ENCODE measurements around the gene MRPL17.
"Not testable (repeated sequence)": the region's sequence is repeated elsewhere in the genome, so short reads cannot be mapped to it uniquely, and the experiment has no call there.

MRPL17 gene

DNA sequence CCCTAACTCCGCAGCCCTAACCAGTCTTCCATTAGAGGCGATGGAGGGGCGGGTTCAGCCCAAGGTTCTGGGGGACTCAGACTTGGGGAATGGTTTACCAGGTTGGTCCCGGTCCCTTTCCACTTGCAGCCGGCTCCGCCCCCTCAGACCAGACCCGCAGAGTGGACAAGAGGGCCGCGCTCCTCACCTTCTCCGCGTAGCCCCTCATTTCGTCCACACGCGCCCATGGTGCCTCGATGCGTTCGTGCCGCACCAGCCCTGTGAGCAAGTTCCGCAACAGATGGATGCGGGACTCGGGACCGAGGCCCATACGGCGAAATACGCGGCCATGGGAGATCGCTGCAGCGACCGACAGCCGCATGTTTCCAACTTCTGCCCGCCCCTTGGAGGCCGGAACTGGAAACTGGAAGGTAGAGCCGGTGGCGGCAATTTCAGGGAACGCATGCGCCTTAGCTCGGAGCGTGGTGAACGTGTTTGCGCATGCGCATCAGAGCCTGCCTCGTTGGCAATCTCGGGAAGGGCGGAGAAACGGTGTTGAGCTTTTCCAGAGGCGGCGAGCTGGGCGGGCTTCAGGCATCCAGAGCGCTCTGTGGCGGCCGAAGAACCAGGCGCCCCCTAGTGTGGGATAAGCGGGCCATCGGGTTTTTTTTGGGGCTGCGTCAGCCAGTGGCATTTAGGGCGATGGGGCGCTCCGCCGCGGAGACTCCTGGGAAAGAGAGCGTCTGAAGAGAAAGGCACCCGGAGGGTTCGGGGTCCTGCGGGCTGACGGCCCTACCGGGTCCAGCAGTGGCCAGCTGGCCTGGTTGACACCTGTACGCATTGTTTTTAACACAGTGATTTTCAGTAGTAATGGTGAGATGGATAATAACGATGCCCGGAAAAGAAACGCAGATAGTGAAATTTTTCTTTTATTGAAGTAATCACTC, at the start of gene MRPL17:
TSS of gene MRPL17 (minus strand) at position 405 of the 926 bp plus-strand sequence. CDS start at position 361, 44 bp downstream.
- FAIRE-seq, result peak; percentile 96
- peak; percentile 72 for DNase-seq (ENCODE audit: insufficient read length, low spot score)

DNA sequence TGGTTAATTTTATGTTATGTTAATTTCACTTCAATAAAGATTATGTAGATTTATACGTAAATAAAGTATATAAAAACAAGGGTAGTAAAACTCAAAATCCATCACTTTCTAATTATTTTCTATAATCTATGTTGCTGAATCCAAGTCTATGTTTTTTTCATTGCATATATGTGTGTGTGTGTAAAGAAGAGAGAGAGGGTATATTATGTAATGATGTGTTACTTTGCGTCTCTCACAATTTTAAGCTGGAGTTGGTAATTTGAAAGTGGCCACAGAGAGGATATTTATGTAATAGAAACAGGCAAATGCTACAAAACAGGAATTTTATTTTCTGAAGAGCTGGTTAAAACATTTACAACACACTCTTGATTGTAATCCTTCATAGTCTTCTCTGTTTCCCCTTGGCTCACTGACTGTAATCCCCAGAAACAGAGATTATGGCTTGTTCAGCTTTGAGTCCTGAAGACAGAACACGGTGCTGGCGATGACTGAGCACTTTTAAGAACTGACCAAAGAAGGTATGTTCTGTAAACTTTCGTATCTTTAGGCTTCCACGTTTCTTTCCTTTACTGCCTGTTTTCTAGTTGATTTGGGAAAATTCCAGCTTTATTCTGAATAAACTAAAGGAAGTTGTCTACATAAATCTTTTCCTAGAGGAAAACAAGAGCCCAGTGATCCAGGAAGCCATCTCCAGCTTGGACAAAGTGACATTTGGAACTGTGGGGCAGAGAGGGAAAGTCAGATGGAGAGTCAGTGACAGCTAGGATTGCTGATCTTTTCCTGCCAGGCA, 45.0 kb upstream of the MRPL17 start:
- no peak for DNase-seq (ENCODE audit: insufficient read length, low spot score)
- FAIRE-seq, result no peak

DNA sequence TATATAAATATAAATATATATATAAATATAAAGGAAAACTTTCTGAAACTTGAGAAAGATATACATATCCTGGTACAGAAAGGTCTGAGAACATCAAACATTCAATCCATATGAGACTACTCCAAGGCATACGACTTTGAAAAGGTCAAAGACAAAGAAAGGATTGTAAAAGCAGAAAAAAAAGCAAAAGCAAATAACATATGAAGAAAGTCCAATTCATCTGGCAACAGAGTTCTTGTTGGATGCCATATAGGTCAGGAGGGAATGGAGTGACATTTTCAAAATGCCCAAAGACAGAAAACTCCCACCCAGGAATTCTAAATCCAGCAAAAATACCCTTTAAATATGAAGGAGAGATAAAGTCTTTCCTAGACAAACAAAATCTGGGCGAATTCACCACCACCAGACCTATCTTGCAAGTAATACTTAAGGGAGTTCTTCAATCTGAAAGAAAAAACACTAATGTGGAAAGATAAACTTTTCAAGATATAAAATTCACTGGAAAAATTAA, 42.3 kb upstream of the MRPL17 start:
- DNase-seq (ENCODE audit: insufficient read length, low spot score) (no peak), FAIRE-seq (no peak)

DNA sequence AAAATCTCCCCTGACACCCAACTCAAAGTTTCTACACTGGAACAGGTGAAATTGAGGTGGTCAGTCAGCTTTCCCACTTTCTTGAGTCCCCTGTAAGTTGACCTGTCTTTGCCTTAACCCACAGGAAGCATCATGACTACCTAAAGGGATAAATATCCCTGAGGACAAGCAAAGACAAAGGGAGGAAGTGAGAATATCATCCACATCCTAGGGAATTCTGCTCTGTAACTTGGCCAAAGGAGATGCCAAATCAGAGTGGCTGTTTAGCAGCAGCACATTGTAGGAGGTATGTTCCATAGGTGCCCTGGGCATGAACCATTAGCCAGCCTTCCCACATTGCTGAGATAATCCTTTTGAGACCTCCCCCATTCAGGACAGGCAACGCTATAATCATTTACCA, 40.9 kb upstream of the MRPL17 start:
- no peak for FAIRE-seq
- no peak for DNase-seq (ENCODE audit: insufficient read length, low spot score)

DNA sequence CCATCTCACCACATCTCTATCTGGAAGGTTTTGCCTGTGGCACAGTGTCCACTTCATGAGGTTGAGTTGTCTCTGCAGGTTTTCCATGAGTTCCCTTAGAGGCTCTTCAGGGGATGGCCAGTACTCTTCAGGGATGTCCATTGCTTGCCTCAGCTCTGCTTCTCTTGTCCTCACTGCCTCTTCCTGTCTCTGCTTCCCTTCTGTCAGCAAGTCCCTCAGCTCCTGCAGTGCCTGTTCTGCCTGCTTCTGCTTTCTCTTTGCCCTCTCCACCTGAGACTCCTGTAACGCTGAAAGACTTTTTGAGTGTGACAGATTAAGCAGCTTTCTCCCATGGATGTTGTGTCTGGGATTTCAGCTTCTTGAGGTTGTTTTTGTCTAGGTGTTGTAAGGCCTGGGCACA, 38.2 kb upstream of the MRPL17 start:
- DNase-seq (ENCODE audit: insufficient read length, low spot score) (no peak), FAIRE-seq (no peak)

DNA sequence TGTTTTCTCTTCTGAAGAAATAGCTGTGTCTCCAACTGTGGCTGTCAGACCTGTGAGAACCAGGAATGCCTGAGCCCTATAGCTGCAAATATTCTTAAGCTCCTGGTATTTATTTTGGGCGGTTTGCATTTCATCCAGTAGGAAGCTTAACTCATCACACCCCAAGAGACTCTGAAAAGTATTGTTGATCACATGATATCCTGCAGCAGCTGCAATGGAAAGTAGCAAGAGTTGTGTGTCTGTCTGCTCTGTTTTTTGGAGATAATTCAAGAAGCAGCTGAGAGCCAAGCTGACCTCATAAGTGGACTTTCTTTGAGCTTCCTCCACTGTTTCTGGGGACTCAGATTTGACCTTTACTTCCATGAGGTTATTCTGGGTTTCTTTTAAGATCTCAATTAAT, 36.4 kb upstream of the MRPL17 start:
- DNase-seq (ENCODE audit: insufficient read length, low spot score) (no peak), FAIRE-seq (no peak)

DNA sequence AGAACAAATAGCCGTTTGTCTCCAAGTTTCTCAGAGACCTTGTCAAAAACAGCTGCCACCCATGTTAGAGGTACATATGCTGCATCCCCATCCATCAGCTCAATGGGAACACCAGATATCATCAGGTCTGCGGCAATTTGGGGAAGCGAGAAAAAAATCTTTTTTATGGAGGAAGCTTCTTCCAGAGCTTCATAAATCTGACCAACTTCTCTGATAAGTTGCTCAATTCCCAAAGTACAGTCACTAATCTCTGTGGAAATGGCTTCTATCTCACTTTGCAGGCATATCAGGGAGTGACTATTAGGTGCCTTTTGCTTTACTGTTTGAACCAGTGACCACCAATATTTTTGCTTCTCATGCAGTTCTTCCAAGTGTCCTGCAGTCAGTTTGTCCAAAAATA, 34.3 kb upstream of the MRPL17 start:
- DNase-seq (ENCODE audit: insufficient read length, low spot score) (no peak), FAIRE-seq (no peak)

DNA sequence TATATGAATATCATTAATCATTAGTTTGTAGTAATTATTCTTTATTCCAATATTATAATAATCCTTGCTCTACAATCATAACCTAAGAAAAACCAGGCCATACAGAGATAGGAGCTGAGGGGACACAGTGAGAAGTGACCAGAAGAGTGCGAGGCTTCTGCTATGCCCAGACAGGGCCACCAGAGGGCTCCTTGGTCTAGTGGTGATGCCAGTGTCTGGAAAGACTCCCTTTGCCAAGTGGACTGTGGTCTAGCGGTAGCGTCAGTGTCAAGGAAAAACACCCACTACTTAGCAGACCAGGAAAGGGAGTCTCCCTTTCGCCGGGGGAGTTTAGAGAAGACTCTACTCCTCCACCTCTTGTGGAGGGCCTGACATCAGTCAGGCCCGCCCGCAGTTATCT, 28.4 kb upstream of the MRPL17 start:
- FAIRE-seq; DNase-seq (ENCODE audit: insufficient read length, low spot score): not testable (repeated sequence)

DNA sequence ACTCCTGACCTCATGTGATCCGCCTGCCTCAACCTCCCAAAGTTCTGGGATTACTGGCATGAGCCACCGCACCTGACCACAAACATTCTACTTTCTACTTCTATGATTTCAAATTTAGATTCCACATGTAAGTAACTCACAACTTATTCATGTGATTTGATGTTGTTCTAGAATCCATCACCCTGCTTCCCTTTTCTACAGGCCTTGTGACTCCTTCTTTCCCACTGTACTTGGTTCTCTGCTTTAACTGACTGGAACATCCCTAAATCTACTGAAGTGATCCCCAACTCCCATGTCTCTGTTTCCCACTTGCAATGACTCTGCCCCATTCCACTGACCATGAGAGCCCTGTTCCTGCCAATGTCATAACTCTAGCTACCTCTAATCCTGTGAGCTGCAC, 25.7 kb upstream of the MRPL17 start:
- no peak for DNase-seq (ENCODE audit: insufficient read length, low spot score)
- no peak for FAIRE-seq

DNA sequence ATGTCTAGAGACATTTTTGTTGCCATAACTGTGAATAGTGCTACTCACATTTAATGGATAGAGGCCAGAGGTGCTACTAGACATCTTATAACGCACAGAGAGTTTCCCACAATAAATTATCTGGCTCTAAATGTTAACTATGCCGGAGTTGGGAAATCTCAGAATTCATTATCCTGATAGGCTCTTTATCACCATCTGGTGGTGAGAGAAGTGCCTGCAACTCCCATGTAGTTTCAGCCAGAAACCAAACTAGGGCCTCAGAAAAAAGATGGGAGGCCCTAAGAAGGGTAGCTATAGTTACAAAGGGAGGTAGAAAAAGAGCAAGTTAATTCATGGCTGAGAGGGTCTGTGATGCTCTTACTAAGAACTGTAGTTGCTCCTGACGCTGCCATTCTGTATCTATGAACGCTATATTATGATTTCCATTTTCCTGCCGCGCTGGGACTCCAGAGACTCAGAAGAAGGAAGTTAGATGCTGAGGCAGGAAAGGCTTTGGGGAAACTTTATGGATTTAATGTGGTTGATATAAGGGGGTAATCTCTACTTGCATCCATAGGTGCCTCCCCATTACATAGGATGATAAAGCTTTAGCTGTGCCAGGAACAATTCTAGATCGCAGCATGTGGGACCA, 22.9 kb upstream of the MRPL17 start:
- peak; percentile 94 for FAIRE-seq
- peak; percentile 23 for DNase-seq (ENCODE audit: insufficient read length, low spot score)

DNA sequence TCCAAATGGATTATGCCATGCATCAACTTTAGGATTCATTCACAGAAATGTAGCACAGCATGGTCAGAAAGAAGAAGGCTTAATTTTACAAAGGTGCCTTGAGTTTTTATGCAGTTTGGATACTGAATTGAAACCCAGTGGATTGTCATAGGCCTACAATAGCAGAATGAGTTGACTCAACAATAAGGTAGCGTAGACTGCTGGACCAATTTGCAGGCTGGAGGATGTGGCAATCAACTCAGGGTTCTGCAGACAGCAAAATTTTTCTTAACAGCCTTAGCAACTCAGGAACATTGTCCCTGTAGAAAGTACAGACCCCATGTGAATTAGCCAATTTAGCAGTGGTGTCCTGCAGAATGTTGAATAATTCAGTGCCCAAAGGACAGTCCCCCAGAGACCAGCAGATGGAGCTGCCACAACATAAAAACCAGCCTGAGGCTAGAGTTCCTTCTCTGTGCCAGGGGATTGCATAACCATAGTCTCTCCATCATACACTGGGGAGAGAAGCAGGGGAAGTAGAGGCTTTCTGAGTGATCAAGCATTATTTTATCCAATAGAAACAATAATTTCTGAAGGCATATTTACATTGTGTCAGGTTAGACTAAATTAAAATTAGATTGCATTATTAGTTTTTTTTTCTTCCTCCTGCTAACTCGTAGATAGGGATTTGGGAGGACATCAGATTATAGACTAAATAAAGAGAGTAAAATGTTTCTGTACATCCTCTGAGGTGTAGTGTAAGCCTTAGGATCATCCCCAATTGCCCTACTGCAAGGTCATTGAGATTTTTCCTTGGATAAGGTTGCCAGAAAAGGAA, 20.3 kb upstream of the MRPL17 start:
- FAIRE-seq (peak; percentile 49), DNase-seq (ENCODE audit: insufficient read length, low spot score) (no peak)

DNA sequence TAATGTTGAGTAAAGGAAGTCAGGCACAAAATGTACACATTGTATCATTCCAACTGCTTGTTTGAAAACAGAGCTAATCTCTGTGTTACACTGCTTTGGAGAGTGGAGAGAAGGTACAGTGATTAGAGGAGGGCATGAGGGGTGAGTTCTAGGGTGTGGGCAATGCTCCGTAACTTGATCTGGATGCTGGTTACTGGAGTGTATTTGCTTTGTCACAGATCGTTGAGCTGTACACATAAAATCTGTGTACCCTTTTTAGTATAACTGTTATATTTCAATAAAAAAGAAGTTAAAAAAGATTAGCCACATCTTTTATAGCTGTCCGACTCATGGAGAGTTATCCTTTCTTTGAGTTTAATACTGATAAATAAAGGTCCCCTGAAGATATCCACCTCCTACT, 18.8 kb upstream of the MRPL17 start:
- not testable (repeated sequence) for DNase-seq (ENCODE audit: insufficient read length, low spot score); FAIRE-seq

DNA sequence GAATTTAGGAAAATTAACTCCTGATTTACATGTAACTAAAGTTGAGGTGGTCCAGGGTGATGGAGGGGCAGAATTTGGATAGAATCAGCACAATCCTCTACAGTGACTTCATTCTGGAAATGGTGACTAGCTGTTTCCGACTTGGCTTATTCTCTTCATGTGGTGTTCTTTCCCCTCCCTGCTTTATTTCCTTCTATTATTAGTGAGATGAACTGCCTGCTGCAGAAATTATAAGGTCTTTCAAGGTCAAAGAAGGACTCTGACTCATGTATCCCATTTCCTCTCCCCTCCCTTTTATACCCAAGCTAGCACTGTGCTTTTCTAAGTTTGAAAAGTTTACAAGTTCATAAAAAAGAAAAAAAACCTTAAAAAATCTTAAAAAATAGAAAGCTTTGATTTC, 12.2 kb upstream of the MRPL17 start:
- FAIRE-seq (no peak), DNase-seq (ENCODE audit: insufficient read length, low spot score) (no peak)

DNA sequence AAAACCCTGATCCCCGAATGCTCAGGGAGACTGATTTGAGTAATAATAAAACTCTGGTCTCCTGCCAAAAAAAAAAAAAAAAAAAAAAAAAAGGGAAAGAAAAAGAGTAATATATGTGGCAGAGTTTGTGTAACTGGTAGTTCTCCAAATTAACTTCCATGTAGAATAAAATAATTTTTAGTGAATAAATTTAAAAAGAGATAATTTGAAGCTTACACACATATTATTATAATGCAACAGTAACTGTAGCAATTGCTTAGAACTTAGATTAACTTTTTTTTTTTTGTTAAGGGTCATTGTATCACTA, 11.0 kb upstream of the MRPL17 start:
- FAIRE-seq (no peak), DNase-seq (ENCODE audit: insufficient read length, low spot score) (no peak)

DNA sequence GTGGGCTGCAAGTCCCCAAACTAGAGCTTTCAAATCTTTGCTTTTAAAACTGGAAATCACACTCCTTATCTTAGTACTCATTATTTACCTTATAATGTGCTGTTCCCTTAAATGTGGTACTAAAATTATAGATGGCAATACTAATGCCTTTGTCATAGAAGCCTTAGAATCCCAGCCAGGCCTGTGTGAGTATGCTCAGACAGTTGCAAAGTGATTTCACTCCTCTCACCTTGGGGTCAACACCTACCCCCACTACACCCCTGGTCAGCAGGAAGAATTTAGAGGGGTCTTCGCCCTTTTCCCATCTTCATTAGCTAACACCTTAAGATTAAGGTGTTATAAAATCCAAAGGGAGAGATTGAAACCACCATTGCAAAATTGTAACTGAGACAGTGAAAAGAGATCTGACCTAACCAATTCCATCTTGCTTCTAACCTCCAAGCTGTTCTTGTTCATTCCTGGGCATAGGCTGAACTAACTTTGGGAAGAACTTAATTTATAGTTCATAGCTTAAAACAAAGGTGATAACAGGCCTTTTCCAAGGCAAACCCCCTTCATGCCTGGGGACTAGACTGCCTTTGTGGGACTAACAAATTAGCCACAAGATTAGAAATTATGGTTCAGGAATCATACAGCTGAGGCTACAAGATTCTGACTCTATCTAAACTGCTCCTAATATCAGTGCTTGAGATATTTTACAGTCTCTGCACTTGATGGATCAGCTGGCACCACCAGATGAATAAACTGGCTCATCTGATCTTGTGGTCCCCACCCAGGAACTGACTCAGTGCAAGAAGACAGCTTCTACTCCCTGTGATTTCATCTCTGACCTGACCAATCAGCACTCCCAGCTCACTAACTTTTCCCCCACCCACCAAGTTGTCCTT, 10.4 kb upstream of the MRPL17 start:
- FAIRE-seq (no peak), DNase-seq (ENCODE audit: insufficient read length, low spot score) (no peak)

DNA sequence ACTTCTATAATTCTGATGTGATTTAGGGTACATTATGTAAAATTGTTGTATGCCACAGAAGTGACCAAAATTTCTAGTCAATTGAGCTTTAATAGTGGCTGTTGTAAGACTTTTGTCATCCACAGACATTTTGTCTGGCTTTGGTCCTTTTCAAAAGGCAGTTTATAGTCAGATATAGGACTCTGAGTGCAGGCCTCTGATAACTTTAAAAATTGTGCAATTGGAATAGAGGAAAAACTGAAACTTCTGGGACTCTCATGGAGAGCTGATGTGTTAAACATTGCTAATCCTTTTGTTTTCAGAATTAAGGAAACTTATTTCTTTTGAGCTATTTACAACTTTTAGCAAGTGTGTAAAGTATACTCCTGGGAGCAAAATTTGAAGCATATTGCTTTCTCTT, 9.0 kb upstream of the MRPL17 start:
- FAIRE-seq (no peak), DNase-seq (ENCODE audit: insufficient read length, low spot score) (no peak)

DNA sequence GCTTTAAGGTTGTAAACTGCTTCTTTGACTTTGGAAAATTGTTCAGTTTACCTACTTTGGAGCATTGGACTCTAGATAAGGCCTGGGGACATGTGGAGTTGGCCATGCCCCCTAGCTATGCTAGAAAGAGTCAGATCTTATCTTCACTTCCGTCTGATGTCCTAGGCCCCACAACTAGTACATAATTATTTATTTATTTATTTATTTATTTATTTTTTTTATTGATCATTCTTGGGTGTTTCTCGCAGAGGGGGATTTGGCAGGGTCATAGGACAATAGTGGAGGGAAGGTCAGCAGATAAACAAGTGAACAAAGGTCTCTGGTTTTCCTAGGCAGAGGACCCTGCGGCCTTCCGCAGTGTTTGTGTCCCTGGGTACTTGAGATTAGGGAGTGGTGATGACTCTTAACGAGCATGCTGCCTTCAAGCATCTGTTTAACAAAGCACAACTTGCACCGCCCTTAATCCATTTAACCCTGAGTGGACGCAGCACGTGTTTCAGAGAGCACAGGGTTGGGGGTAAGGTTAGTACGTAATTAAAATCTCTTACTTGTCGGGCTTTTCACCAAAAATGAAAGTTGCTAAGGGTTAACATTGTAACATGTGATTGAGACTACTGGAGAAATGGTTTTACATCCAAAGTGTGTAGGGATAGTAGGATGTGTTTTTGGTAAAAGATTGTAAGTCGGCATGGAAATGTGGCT, 7.4 kb upstream of the MRPL17 start:
- DNase-seq (ENCODE audit: insufficient read length, low spot score); FAIRE-seq: not testable (repeated sequence)

DNA sequence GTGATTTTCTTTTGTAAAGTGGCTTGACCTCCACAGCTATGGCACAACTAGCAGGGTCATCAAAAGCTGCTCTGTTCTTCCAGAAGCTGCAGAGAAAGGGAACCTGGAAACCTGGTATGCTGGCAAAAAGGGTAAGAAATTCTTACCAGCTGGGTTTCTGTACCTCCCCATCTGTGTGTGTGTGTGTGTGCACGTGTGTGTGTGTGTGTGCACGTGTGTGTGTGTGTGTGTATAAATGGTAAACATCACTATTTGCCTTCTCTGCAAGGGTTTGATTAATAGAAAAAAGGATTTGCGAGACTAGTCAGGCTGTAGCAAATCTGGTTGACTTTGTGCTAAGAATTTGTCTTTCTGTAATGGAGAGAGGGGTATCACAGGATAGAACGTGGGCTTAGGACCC, 4.7 kb upstream of the MRPL17 start:
- no peak for FAIRE-seq
- no peak for DNase-seq (ENCODE audit: insufficient read length, low spot score)

DNA sequence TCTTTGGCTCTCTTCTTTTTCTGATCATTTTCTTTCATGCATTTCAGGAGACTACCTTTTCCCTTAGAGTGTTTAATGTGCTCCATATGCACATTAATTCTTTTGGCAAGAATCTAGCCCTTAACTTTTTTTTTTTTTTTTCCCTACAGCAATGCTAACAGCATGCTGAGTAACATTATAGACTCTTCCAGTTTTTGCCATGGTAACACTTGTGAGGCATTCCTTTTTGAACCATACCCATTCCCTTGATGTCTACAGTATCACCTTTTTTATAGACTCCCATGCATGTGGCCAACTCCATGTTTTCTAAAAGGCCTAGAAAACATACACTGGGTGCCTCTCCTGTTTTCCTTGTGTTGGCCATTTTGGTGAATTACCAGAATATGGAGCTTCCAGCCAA, 2.9 kb upstream of the MRPL17 start:
- FAIRE-seq, result no peak

More for the DNA sequence above, 2.9 kb upstream of the MRPL17 start:
- DNase-seq (ENCODE audit: insufficient read length, low spot score), result no peak

All from GM19239 (cell line).